Small intestine (tissue), 7 donors: ENCODE results near the gene PLEKHG4B. TPM values are rescaled to one million over a fixed set of nuclear protein-coding genes. Genes with fewer than 3 reads are reported as not detected.

Source experiments
- DNase-seq, 2 donors: peaks; one replicate each; pipeline versions ENCODE4 v3.0.0 to v3.0.0-alpha.2; 2013
- FAIRE-seq: peaks from 2 replicates; lab custom pipeline; 2012; peaks lifted over from hg19 to GRCh38; lab: Jason Lieb, UNC
- H3K27ac ChIP-seq, 3 donors: one replicate each; pipeline ENCODE4 v1.5.1; 2013; ENCODE audit warnings: low read length in 2 of 3, mild to moderate bottlenecking in 2 of 3, control low read depth in 1 of 3, inconsistent platforms in 1 of 3, low read depth in 1 of 3, moderate library complexity in 1 of 3
- H3K27me3 ChIP-seq, 3 donors: one replicate each; pipeline ENCODE4 v1.6.1; 2013; ENCODE audit warnings: low read length in 3 of 3, inconsistent platforms in 1 of 3; ENCODE audit not compliant: control insufficient read depth in 3 of 3, insufficient read depth in 3 of 3
- H3K36me3 ChIP-seq, 3 donors: one replicate each; pipeline ENCODE4 v1.6.1; 2013; ENCODE audit warnings: low read length in 3 of 3, inconsistent platforms in 1 of 3, low read depth in 1 of 3, mild to moderate bottlenecking in 1 of 3, moderate library complexity in 1 of 3; ENCODE audit not compliant: control insufficient read depth in 3 of 3, insufficient read depth in 2 of 3
- H3K4me1 ChIP-seq, 3 donors: one replicate each; pipeline ENCODE4 v1.6.1; 2013; ENCODE audit warnings: low read length in 2 of 3, inconsistent platforms in 1 of 3, low read depth in 1 of 3, mild to moderate bottlenecking in 1 of 3, moderate library complexity in 1 of 3; ENCODE audit not compliant: control insufficient read depth in 3 of 3, insufficient read depth in 2 of 3
- H3K4me3 ChIP-seq, 3 donors: one replicate each; pipeline ENCODE4 v1.5.1; 2013; ENCODE audit warnings: low read length in 3 of 3, control low read depth in 1 of 3, inconsistent platforms in 1 of 3, low read depth in 1 of 3, mild to moderate bottlenecking in 1 of 3, moderate library complexity in 1 of 3
- H3K9me3 ChIP-seq, 2 donors: one replicate each; pipeline ENCODE4 v1.6.1; 2013; ENCODE audit warnings: low read depth in 1 of 2, low read length in 1 of 2; ENCODE audit not compliant: control insufficient read depth in 2 of 2, insufficient read depth in 1 of 2
- WGBS, 3 donors: extraction: QIAGEN DNeasy Blood & Tissue Kit; methylation state at CpG; one replicate each; pipeline ENCODE4 v1.1.7; 2013; 5-methylcytosine and 5-hydroxymethylcytosine counted together
- polyA plus RNA-seq, 4 donors: library from polyadenylated mRNA; stranded (reverse) in 3 of 4; unstranded in 1 of 4; fragments of 200-250 nt in 3 of 4; fragments of 120-200 nt in 1 of 4; gene quantifications; one replicate each; pipeline versions ENCODE4 v1.2.1 to v1.2.3, GENCODE V29; 2013
- donor health status: healthy with polysubstance abuse.
- donor health status: control.
- donor health status: control.
- donor health status: Bipolar disorder and iron deficiency.
- donor health status: healthy.

The PLEKHG4B gene
- polyA plus RNA-seq, 4 donors: 0.01 to 0.44 TPM; not detected in 2

GRCh38 chr5:138936-139335 lies 47.0 kb downstream of the PLEKHG4B start:
- FAIRE-seq (no peak), DNase-seq (no peak)
- no peak overlapping the region for H3K27ac ChIP-seq
- 75 to 83% (median 82%) methylated on average over 9 to 12 of the region's 12 CpGs for whole genome bisulfite sequencing, 3 donors
- no peaks in the 10 kb centered on the region for H3K4me1 ChIP-seq
- no peak overlapping the region for H3K4me3 ChIP-seq
- no peaks in the 10 kb centered on the region for H3K36me3 ChIP-seq
- H3K9me3 ChIP-seq: no peaks in the 10 kb centered on the region
- H3K27me3 ChIP-seq: no peaks in the 10 kb centered on the region

DNA sequence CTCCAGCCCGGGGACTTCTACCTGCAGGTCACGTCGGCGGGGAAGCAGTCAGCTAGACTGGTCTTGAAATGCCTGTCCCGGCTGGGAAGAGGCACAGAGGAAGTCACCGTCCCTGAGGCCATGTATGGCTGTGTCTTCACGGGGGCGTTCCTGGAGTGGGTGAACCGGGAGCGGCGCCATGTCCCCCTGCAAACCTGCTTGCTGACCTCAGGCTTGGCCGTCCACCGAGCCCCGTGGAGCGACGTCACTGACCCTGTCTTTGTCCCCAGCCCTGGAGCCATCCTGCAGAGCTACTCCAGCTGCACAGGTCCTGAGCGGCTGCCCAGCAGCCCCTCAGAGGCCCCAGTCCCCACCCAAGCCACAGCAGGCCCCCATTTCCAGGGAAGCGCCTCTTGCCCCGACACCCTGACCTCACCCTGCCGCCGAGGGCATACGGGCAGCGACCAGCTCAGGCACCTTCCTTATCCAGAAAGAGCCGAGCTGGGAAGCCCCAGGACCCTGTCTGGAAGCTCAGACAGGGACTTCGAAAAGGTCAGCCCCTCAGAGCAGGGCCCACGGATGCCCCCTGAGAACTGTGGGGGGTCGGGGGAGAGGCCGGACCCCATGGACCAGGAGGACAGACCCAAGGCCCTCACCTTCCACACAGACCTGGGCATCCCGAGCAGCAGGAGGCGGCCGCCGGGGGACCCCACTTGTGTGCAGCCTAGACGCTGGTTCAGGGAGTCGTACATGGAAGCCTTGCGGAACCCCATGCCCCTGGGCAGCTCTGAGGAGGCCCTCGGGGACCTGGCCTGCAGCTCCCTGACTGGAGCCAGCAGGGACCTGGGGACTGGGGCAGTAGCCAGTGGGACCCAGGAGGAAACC lies 47.8 kb downstream of the PLEKHG4B start:
- DNase-seq (no peak), FAIRE-seq (no peak)
- no peaks in the 10 kb centered on the region for H3K27me3 ChIP-seq
- H3K4me3 ChIP-seq: no peak overlapping the region
- no peak overlapping the region for H3K27ac ChIP-seq
- no peaks in the 10 kb centered on the region for H3K9me3 ChIP-seq
- 81 to 85% (median 84%) methylated on average over 34 to 36 of the region's 36 CpGs for WGBS, 3 donors
- H3K36me3 ChIP-seq: no peaks in the 10 kb centered on the region
- no peaks in the 10 kb centered on the region for H3K4me1 ChIP-seq

DNA sequence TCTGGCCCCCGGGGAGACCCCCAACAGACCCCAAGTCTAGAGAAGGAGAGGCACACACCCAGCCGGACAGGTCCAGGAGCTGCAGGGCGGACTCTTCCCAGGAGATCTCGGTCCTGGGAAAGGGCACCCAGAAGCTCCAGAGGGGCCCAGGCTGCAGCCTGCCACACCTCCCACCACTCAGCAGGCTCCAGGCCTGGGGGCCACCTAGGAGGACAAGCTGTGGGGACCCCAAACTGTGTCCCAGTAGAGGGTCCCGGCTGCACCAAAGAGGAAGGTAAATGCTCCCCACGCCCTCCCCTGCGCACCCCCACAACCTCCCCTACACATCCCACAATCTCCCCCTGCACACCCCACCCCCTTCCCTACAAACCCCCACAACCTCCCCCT lies 48.5 kb downstream of the PLEKHG4B start:
- WGBS, 3 donors: 72 to 85% (median 84%) methylated on average over 4 to 7 of the region's 7 CpGs
- FAIRE-seq (no peak), DNase-seq (no peak)
- no peaks in the 10 kb centered on the region for H3K36me3 ChIP-seq
- H3K27ac ChIP-seq: no peak overlapping the region
- H3K27me3 ChIP-seq: no peaks in the 10 kb centered on the region
- no peaks in the 10 kb centered on the region for H3K9me3 ChIP-seq
- H3K4me3 ChIP-seq: no peak overlapping the region
- no peaks in the 10 kb centered on the region for H3K4me1 ChIP-seq

- no peak for FAIRE-seq
- Histone ChIP-seq H3K27ac (no peak overlapping the region), H3K4me1 (no peaks in the 10 kb centered on the region), H3K36me3 (no peaks in the 10 kb centered on the region), H3K4me3 (no peak overlapping the region), H3K9me3 (no peaks in the 10 kb centered on the region), H3K27me3 (no peaks in the 10 kb centered on the region)
- WGBS, 3 donors: 75 to 86% (median 75%) methylated on average over 12 to 13 of the region's 13 CpGs
- DNase-seq: no peak
These were observed 49.2 kb downstream of the PLEKHG4B start for GRCh38 chr5:141211-141610.

DNA sequence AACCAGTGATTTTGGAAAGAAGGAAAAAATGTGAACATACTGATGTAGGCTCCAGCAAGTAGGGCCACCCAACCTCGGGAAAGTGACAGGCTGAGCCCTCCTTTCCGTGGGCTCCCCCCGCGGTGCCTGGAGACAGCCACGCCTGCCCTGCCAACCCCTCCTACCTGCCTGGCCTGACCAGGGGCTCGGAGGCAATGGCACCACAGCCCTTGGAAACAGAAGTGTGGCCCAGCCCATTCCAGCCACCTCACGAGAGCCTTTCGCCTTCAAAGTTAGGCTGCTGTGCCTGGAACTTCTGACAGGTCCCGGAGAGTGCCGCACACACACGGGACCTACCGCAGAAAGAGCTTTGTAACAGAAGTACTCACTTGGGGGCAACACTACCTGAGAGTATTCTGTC lies 49.8 kb downstream of the PLEKHG4B start:
- no peaks in the 10 kb centered on the region for H3K27me3 ChIP-seq
- no peaks in the 10 kb centered on the region for H3K36me3 ChIP-seq
- FAIRE-seq: no peak
- no peaks in the 10 kb centered on the region for H3K9me3 ChIP-seq
- no peak overlapping the region for H3K27ac ChIP-seq
- H3K4me1 ChIP-seq: no peaks in the 10 kb centered on the region
- DNase-seq: no peak
- whole genome bisulfite sequencing, 3 donors: 78 to 90% (median 81%) methylated on average over 12 of the region's 12 CpGs
- no peak overlapping the region for H3K4me3 ChIP-seq

GRCh38 chr5:142246-142810 lies 50.4 kb downstream of the PLEKHG4B start:
- no peaks in the 10 kb centered on the region for H3K4me1 ChIP-seq
- FAIRE-seq: no peak

GRCh38 chr5:143041-143440 lies 51.1 kb downstream of the PLEKHG4B start:
- Histone ChIP-seq H3K9me3 (peaks cover 0 to 4% of the 10 kb centered on the region in 2 donors), H3K27me3 (no peaks in the 10 kb centered on the region), H3K27ac (no peak overlapping the region), H3K4me1 (no peaks in the 10 kb centered on the region), H3K4me3 (no peak overlapping the region), H3K36me3 (no peaks in the 10 kb centered on the region)
- DNase-seq (no peak), FAIRE-seq (no peak)
- 79 to 82% (median 80%) methylated on average over 16 to 17 of the region's 17 CpGs for WGBS, 3 donors

More at GRCh38 chr5:142246-142810, 50.4 kb downstream of the PLEKHG4B start:
- peaks cover 0 to 4% of the 10 kb centered on the region in 2 donors for H3K9me3 ChIP-seq
- no peaks in the 10 kb centered on the region for H3K27me3 ChIP-seq
- no peak for DNase-seq
- no peak overlapping the region for H3K27ac ChIP-seq
- no peaks in the 10 kb centered on the region for H3K36me3 ChIP-seq
- 85 to 92% (median 89%) methylated on average over 18 of the region's 18 CpGs for WGBS, 3 donors
- no peak overlapping the region for H3K4me3 ChIP-seq

DNA sequence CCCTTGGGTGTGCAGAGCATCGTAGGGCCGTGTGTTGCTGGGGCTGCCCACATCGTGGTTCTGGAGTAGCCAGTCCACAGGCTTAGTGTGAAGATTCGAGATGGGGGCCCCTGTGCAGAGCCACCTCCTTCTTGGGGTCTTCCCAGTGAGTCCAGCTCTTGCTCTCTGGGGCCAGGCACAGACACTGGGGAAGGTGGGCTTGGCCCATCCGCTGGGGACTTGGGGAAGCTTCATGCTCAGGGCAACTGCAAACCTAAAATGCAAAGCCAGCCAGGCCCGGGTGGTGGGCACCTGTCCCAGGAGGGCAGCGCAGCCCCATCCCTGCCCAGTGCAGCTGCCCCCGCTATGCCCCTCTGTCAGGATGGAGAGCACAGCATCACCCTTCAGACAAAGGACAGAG lies 53.0 kb downstream of the PLEKHG4B start:
- Histone ChIP-seq H3K36me3 (no peaks in the 10 kb centered on the region), H3K27me3 (no peaks in the 10 kb centered on the region), H3K4me3 (no peak overlapping the region), H3K27ac (no peak overlapping the region), H3K4me1 (no peaks in the 10 kb centered on the region), H3K9me3 (peaks cover 0 to 4% of the 10 kb centered on the region in 2 donors)
- no peak for FAIRE-seq
- no peak for DNase-seq
- WGBS, 3 donors: 82 to 89% (median 87%) methylated on average over 8 of the region's 8 CpGs
